Erythroblast (primary cell): ENCODE data around the gene HIPK2.

Source experiments
- GATA1 ChIP-seq: IDR thresholded peaks from 2 replicates; pipeline ENCODE4 v1.6.1; 2011; ENCODE audit warnings: low read depth, mild to moderate bottlenecking, control low read depth, low read length, moderate library complexity
- POLR2A ChIP-seq: IDR thresholded peaks from 2 replicates; pipeline ENCODE4 v1.6.1; 2011; ENCODE audit warnings: mild to moderate bottlenecking, low read length

DNA sequence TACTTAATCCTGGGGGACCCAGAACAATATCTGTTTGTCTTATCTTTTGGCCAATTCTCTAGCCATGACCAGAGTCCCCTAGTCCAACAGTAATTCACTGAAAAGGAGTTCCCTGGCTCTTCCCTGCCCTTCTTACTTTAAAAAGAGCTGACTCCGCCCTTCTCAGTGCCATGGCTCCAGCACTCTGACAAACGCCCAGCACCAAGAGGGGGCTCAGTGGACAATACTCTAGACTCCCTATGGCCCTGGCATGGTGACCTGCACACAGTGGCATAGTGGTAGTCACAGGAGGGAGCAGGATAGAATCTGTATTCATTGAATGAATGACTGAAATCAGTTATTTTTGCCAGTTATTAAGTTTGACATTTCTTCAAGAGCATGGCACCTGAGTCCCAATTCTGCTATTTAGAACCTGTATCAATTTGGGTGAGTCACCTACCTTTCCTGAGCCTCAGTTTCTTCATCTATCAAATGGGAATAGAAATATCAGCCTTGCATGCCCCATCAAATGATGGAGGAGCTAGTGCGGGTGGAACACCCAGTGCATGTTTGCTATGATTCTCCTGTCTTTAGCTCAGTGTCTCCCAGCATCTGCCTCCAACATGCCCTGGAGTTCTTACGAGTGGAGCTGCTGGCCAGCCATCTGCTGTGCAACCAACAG is 184.9 kb downstream of the HIPK2 start:
- TF ChIP-seq POLR2A (no peak), GATA1 (no peak)
